SU-DHL-6 (cell line): ENCODE data around the gene RELL1.

Experiments used
- CTCF ChIP-seq: fragments of 200-600 bp; sonication (generic); IDR thresholded peaks from one replicate; pipeline ENCODE4 v1.5.1; 2017; ENCODE audit warnings: antibody characterized with exemption, mild to moderate bottlenecking, low read length, moderate library complexity; ENCODE audit not compliant: insufficient read depth, poor library complexity, severe bottlenecking
- EZH2phosphoT487 ChIP-seq: fragments of 200-600 bp; sonication (generic), shearing (Covaris generic); conservative IDR thresholded peaks from 2 replicates; pipeline ENCODE4 v1.6.1; 2018; ENCODE audit warnings: mild to moderate bottlenecking, antibody characterized with exemption, low read length, moderate library complexity, mixed read lengths

GRCh38 chr4:37693030-37693429 lies 6.9 kb upstream of the RELL1 start:
- TF ChIP-seq CTCF (no peak), EZH2phosphoT487 (no peak)
